HUES6 (cell line): ENCODE results near the gene TSPAN15.

ENCODE experiments used
- H3K27ac ChIP-seq: 2 replicates; pipeline ENCODE4 v1.7.0; 2013; ENCODE audit warnings: low read depth, mild to moderate bottlenecking, low read length, inconsistent platforms
- H3K27me3 ChIP-seq: 2 replicates; pipeline ENCODE4 v1.6.1; 2013; ENCODE audit warnings: low read length; ENCODE audit not compliant: control insufficient read depth, insufficient read depth
- H3K36me3 ChIP-seq: 2 replicates; pipeline ENCODE4 v1.6.1; 2013; ENCODE audit warnings: low read length; ENCODE audit not compliant: control insufficient read depth, insufficient read depth
- H3K4me1 ChIP-seq: 2 replicates; pipeline ENCODE4 v1.6.1; 2013; ENCODE audit warnings: low read length; ENCODE audit not compliant: control insufficient read depth, insufficient read depth
- H3K4me3 ChIP-seq: 2 replicates; pipeline ENCODE4 v1.5.1; 2013; ENCODE audit warnings: low read depth, low read length
- H3K9ac ChIP-seq: one replicate; pipeline ENCODE4 v1.6.1; 2013; ENCODE audit warnings: mild to moderate bottlenecking, low read length
- H3K9me3 ChIP-seq: 2 replicates; pipeline ENCODE4 v1.6.1; 2013; ENCODE audit warnings: low read depth, low read length; ENCODE audit not compliant: control insufficient read depth, insufficient read depth

Gene TSPAN15

GRCh38 chr10:69418052-69418752, 33.1 kb upstream of the TSPAN15 start:
- H3K4me1 ChIP-seq: no peaks in the 10 kb centered on the region
- H3K9me3 ChIP-seq: no peaks in the 10 kb centered on the region
- no peaks in the 10 kb centered on the region for H3K36me3 ChIP-seq
- no peak overlapping the region for H3K9ac ChIP-seq
- no peak overlapping the region for H3K4me3 ChIP-seq
- H3K27me3 ChIP-seq: no peaks in the 10 kb centered on the region
- H3K27ac ChIP-seq: no peak overlapping the region

GRCh38 chr10:69419096-69419743, 32.0 kb upstream of the TSPAN15 start:
- Histone ChIP-seq H3K9ac (no peak overlapping the region), H3K4me3 (no peak overlapping the region), H3K36me3 (no peaks in the 10 kb centered on the region), H3K4me1 (peaks cover 4% of the 10 kb centered on the region; the same call in 1 of the 2 replicates), H3K27ac (no peak overlapping the region), H3K9me3 (no peaks in the 10 kb centered on the region), H3K27me3 (no peaks in the 10 kb centered on the region)

- H3K4me1 ChIP-seq: peaks cover 4% of the 10 kb centered on the region; the same call in 1 of the 2 replicates
- no peaks in the 10 kb centered on the region for H3K9me3 ChIP-seq
- no peak overlapping the region for H3K9ac ChIP-seq
- H3K27ac ChIP-seq: no peak overlapping the region
- no peak overlapping the region for H3K4me3 ChIP-seq
- no peaks in the 10 kb centered on the region for H3K36me3 ChIP-seq
- no peaks in the 10 kb centered on the region for H3K27me3 ChIP-seq
These were observed 31.5 kb upstream of the TSPAN15 start for GRCh38 chr10:69419744-69420126.

GRCh38 chr10:69421611-69422308, 29.5 kb upstream of the TSPAN15 start:
- Histone ChIP-seq H3K9me3 (no peaks in the 10 kb centered on the region), H3K4me1 (peaks cover 4% of the 10 kb centered on the region; the same call in 1 of the 2 replicates), H3K4me3 (no peak overlapping the region), H3K27ac (no peak overlapping the region), H3K9ac (no peak overlapping the region), H3K36me3 (no peaks in the 10 kb centered on the region), H3K27me3 (no peaks in the 10 kb centered on the region)

GRCh38 chr10:69422676-69423075, 28.6 kb upstream of the TSPAN15 start:
- Histone ChIP-seq H3K9me3 (no peaks in the 10 kb centered on the region), H3K27me3 (no peaks in the 10 kb centered on the region), H3K27ac (no peak overlapping the region), H3K36me3 (no peaks in the 10 kb centered on the region), H3K4me3 (no peak overlapping the region), H3K4me1 (peaks cover 4% of the 10 kb centered on the region; the same call in 1 of the 2 replicates), H3K9ac (no peak overlapping the region)

- Histone ChIP-seq H3K9me3 (no peaks in the 10 kb centered on the region), H3K9ac (no peak overlapping the region), H3K27me3 (no peaks in the 10 kb centered on the region), H3K4me3 (no peak overlapping the region), H3K27ac (no peak overlapping the region), H3K4me1 (peaks cover 4% of the 10 kb centered on the region; the same call in 1 of the 2 replicates), H3K36me3 (no peaks in the 10 kb centered on the region)
These were observed 26.2 kb upstream of the TSPAN15 start for GRCh38 chr10:69425041-69425440.

GRCh38 chr10:69425511-69426298, 25.6 kb upstream of the TSPAN15 start:
- H3K27me3 ChIP-seq: no peaks in the 10 kb centered on the region
- H3K9me3 ChIP-seq: no peaks in the 10 kb centered on the region
- no peak overlapping the region for H3K4me3 ChIP-seq
- no peaks in the 10 kb centered on the region for H3K36me3 ChIP-seq
- H3K9ac ChIP-seq: no peak overlapping the region
- H3K27ac ChIP-seq: no peak overlapping the region
- H3K4me1 ChIP-seq: peaks cover 4% of the 10 kb centered on the region; the same call in 1 of the 2 replicates

- peaks cover 4% of the 10 kb centered on the region; the same call in 1 of the 2 replicates for H3K4me1 ChIP-seq
- H3K27me3 ChIP-seq: no peaks in the 10 kb centered on the region
- H3K9me3 ChIP-seq: no peaks in the 10 kb centered on the region
- H3K36me3 ChIP-seq: no peaks in the 10 kb centered on the region
- H3K4me3 ChIP-seq: no peak overlapping the region
- no peak overlapping the region for H3K27ac ChIP-seq
- no peak overlapping the region for H3K9ac ChIP-seq
These were observed 24.9 kb upstream of the TSPAN15 start for GRCh38 chr10:69426376-69426727.

GRCh38 chr10:69428165-69428564, 23.1 kb upstream of the TSPAN15 start:
- Histone ChIP-seq H3K36me3 (no peaks in the 10 kb centered on the region), H3K4me3 (no peak overlapping the region), H3K9ac (no peak overlapping the region)

GRCh38 chr10:69434169-69434568, 17.1 kb upstream of the TSPAN15 start:
- Histone ChIP-seq H3K9ac (no peak overlapping the region), H3K4me3 (no peak overlapping the region), H3K9me3 (no peaks in the 10 kb centered on the region), H3K27ac (no peak overlapping the region), H3K36me3 (no peaks in the 10 kb centered on the region), H3K4me1 (peaks cover 5% of the 10 kb centered on the region; the same call in 1 of the 2 replicates), H3K27me3 (no peaks in the 10 kb centered on the region)

More at GRCh38 chr10:69428165-69428564, 23.1 kb upstream of the TSPAN15 start:
- Histone ChIP-seq H3K27ac (no peak overlapping the region), H3K9me3 (no peaks in the 10 kb centered on the region), H3K4me1 (peaks cover 4% of the 10 kb centered on the region; the same call in 1 of the 2 replicates), H3K27me3 (no peaks in the 10 kb centered on the region)
